ENCODE data around the gene ARHGAP19. TPM values are rescaled to one million over a fixed set of nuclear protein-coding genes. Genes with fewer than 3 reads are reported as not detected.
A peak's percentile ranks its signal among the peaks of the same experiment; 100 is the strongest.

Gene ARHGAP19
- total and polyA plus RNA-seq, 9 donors, result 8.5 to 19.9 (median 10.9) TPM

DNA sequence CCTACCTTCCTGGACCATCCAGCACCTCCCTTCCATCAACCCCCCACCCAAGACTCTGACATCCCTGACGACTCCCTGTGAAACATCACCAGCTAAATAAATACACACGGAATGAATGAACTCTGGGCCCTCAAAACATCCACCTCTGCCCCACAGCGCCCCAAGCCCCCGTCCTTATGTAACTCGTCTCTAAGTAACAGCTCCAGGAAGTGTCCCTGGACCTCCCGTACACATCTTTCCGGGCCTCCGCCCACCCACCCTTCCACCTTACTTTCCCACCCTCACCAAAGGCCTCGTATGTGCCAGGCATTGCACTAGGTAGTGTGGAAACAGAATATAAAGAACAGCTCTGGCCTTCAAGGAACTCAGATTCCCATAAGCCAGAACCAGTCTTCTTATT is 79.0 kb downstream of the ARHGAP19 start:
- H3K36me3 ChIP-seq (ENCODE audit: control insufficient read depth, insufficient read depth, low read length), result no peaks in the 10 kb centered on the region
- H3K9me3 ChIP-seq (replicated peaks; ENCODE audit: control insufficient read depth, low read depth, low read length), result no peaks in the 10 kb centered on the region
- H3K27me3 ChIP-seq (ENCODE audit: control insufficient read depth, insufficient read depth, low read length), result no peaks in the 10 kb centered on the region
- DNase-seq, result no peak
- WGBS (ENCODE audit: insufficient coverage), result 44% methylated on average over 5 of the region's 9 CpGs
- no peak overlapping the region for H3K4me3 ChIP-seq (ENCODE audit: low read length)
- no peaks in the 10 kb centered on the region for H3K4me1 ChIP-seq (ENCODE audit: control insufficient read depth, insufficient read depth, low read length)
- H3K27ac ChIP-seq (ENCODE audit: low read length), result no peak overlapping the region

DNA sequence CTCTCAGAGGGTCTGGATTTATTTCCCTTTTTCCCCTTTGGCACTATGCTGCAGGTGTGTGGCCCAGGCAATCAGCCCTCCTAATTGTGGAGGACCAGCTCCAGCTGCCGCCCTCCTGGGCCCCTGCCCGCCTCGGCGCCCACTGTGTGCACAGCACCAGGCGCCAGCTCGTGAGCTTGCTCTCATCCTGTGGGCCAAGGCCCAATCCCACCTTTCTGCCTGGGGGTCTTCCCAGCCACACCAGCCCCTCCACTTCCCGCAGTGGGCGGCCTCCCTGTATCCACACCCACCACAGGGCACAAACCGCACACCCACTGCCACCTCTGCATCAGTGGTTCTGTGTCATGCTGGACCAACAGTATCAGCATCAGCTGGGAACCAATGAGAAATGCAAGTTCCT is 81.2 kb downstream of the ARHGAP19 start:
- 89% methylated on average over 9 of the region's 9 CpGs for WGBS (ENCODE audit: insufficient coverage)
- Histone ChIP-seq H3K4me3 (ENCODE audit: low read length) (no peak overlapping the region), H3K36me3 (ENCODE audit: control insufficient read depth, insufficient read depth, low read length) (no peaks in the 10 kb centered on the region), H3K9me3 (replicated peaks; ENCODE audit: control insufficient read depth, low read depth, low read length) (no peaks in the 10 kb centered on the region), H3K27me3 (ENCODE audit: control insufficient read depth, insufficient read depth, low read length) (no peaks in the 10 kb centered on the region), H3K27ac (ENCODE audit: low read length) (no peak overlapping the region), H3K4me1 (ENCODE audit: control insufficient read depth, insufficient read depth, low read length) (no peaks in the 10 kb centered on the region)
- no peak for DNase-seq

DNA sequence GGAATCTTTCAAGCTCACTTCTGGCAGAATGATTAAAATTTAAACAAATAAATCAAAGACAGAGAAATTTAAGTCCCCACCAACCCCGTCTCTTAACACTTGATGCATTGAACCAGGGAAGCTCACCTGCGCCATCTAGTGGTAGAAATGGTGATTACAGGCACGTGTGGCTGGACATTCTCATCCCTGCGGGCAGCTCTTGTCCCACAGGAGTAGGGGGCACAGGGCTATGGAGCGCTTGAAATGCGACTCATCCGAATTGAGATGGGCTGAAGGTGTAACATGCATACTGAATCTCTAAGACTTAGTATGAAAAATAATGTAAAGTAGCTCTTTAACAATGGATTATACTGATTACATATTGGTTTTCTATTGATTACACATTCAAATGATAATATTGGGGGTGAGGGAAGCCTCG is 81.9 kb downstream of the ARHGAP19 start:
- Histone ChIP-seq H3K9me3 (replicated peaks; ENCODE audit: control insufficient read depth, low read depth, low read length) (no peaks in the 10 kb centered on the region), H3K4me1 (ENCODE audit: control insufficient read depth, insufficient read depth, low read length) (no peaks in the 10 kb centered on the region), H3K27me3 (ENCODE audit: control insufficient read depth, insufficient read depth, low read length) (no peaks in the 10 kb centered on the region), H3K36me3 (ENCODE audit: control insufficient read depth, insufficient read depth, low read length) (no peaks in the 10 kb centered on the region), H3K4me3 (ENCODE audit: low read length) (no peak overlapping the region), H3K27ac (ENCODE audit: low read length) (no peak overlapping the region)
- peak; percentile 70 for DNase-seq
- 0% methylated on average over 2 of the region's 8 CpGs for WGBS (ENCODE audit: insufficient coverage)

DNA sequence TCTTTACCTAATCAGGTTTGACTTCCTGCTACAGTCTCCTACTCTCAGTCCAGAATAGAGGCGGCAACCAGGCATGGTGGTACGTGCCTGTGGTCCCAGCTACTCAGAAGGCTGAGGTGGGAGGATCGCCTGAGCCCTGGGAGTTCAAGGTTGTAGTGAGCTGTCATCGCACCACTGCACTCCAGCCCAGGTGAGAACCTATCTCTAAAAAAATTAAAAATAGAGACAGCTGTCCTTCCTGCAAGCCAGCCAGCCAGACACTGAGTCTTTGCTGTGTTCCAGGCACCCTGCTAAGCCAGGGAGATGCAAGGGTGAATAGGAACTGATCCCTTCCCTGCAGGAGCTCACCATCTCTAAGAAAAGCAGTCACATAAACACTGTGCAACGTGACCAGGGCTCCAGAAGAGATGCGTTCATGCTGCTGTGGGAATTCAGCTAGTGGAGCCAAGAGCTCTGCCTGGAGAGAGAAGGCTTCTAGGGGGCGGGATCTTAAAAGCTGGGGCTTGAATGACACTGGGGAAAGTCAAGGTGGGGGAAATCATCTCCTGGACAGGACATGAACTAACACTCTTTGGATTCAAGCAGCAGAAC is 84.6 kb downstream of the ARHGAP19 start:
- Histone ChIP-seq H3K9me3 (replicated peaks; ENCODE audit: control insufficient read depth, low read depth, low read length) (no peaks in the 10 kb centered on the region), H3K27ac (ENCODE audit: low read length) (no peak overlapping the region), H3K4me1 (ENCODE audit: control insufficient read depth, insufficient read depth, low read length) (no peaks in the 10 kb centered on the region), H3K4me3 (ENCODE audit: low read length) (no peak overlapping the region), H3K36me3 (ENCODE audit: control insufficient read depth, insufficient read depth, low read length) (no peaks in the 10 kb centered on the region), H3K27me3 (ENCODE audit: control insufficient read depth, insufficient read depth, low read length) (no peaks in the 10 kb centered on the region)
- no peak for DNase-seq
- no CpG with 5 or more reads among the region's 7 CpGs for WGBS (ENCODE audit: insufficient coverage)

DNA sequence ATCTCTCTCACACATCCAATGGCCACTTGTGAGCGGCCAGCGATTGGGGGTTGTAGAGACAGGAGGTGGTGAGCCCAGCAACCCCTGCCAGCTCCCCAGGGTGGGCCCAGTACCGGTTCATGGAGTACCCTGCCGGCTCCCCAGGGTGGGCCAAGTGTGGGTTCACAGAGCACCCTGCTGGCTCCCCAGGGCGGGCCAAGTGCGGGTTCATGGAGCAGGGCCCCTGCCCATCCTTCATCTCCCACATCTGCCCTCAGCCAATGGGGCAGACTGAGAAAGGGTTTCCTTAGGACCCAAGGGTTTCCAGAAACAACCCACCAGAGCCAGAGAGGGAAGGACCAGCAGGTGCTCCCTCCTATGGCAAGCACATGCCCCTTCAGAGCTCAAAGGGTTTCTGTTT is 85.3 kb downstream of the ARHGAP19 start:
- H3K36me3 ChIP-seq (ENCODE audit: control insufficient read depth, insufficient read depth, low read length), result no peaks in the 10 kb centered on the region
- no peak overlapping the region for H3K4me3 ChIP-seq (ENCODE audit: low read length)
- H3K27me3 ChIP-seq (ENCODE audit: control insufficient read depth, insufficient read depth, low read length), result no peaks in the 10 kb centered on the region
- H3K27ac ChIP-seq (ENCODE audit: low read length), result no peak overlapping the region
- WGBS (ENCODE audit: insufficient coverage), result no CpG with 5 or more reads among the region's 6 CpGs
- no peak for DNase-seq
- no peaks in the 10 kb centered on the region for H3K9me3 ChIP-seq (replicated peaks; ENCODE audit: control insufficient read depth, low read depth, low read length)
- H3K4me1 ChIP-seq (ENCODE audit: control insufficient read depth, insufficient read depth, low read length), result no peaks in the 10 kb centered on the region

DNA sequence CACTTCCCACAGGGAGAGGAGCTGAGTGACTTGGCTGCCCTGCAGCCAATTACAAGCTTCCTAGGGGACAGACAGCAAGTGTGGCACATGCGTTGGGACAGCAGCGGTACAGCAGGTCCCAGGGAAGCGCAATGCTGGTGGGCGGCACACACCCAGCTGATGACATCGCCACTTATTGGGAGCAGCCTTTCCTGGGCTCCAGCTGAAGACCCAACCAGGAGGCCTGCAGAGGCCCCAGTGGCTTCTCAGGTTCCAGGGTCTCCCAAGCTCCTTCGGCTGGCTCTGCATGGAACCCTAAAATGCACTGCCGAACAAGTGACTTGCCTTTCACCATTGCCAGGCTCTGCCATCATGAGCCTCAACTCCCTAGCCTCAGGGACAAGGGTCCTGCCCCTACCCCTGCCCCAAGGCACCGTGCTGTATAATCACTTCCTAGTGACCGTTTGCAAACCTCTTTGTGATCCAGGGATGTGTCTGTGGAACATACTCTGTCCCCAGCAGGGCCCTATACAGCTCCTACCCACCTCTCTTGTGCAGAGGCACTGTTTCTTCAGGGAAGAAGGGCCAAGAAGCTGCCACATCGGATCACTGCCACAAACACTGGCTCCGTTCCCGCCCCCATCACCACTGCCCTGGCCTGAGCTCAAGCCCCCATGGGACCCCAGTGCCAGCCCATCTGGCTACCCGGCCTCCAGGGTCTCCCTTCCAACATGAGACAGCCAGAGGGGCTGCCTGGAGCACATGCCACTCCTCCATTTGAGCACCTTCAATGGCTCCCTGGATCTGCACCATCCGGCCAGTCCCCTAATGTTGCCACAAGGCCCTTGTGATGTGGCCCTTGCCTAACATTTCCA is 87.4 kb downstream of the ARHGAP19 start:
- 80% methylated on average over 14 of the region's 14 CpGs for WGBS (ENCODE audit: insufficient coverage)
- Histone ChIP-seq H3K4me3 (ENCODE audit: low read length) (no peak overlapping the region), H3K27me3 (ENCODE audit: control insufficient read depth, insufficient read depth, low read length) (no peaks in the 10 kb centered on the region), H3K4me1 (ENCODE audit: control insufficient read depth, insufficient read depth, low read length) (no peaks in the 10 kb centered on the region), H3K27ac (ENCODE audit: low read length) (no peak overlapping the region), H3K36me3 (ENCODE audit: control insufficient read depth, insufficient read depth, low read length) (no peaks in the 10 kb centered on the region), H3K9me3 (replicated peaks; ENCODE audit: control insufficient read depth, low read depth, low read length) (no peaks in the 10 kb centered on the region)
- no peak for DNase-seq

DNA sequence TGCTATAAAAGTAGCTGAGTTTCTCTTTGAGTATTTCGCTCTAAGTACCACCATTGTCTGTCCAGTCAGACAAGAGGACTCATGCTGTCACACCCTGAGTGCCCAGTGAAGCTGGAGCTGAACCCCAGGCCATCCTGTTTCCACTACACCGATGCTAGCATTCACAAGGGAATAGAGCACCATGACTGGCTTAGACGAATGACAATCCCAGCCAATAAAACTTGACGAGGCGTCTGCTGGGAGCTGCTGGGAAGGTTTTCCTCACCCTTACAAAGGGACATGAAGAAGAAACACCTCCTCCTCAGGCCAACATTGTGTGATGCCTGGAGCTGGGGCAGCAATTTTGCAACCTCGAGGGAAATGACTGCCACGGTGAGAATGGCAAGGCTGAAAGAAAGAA is 89.2 kb downstream of the ARHGAP19 start:
- no peaks in the 10 kb centered on the region for H3K9me3 ChIP-seq (replicated peaks; ENCODE audit: control insufficient read depth, low read depth, low read length)
- no peak for DNase-seq
- H3K4me3 ChIP-seq (ENCODE audit: low read length), result no peak overlapping the region
- no peak overlapping the region for H3K27ac ChIP-seq (ENCODE audit: low read length)
- H3K27me3 ChIP-seq (ENCODE audit: control insufficient read depth, insufficient read depth, low read length), result peaks cover 3% of the 10 kb centered on the region
- no peaks in the 10 kb centered on the region for H3K4me1 ChIP-seq (ENCODE audit: control insufficient read depth, insufficient read depth, low read length)
- 67% methylated on average over 2 of the region's 7 CpGs for WGBS (ENCODE audit: insufficient coverage)
- no peaks in the 10 kb centered on the region for H3K36me3 ChIP-seq (ENCODE audit: control insufficient read depth, insufficient read depth, low read length)

DNA sequence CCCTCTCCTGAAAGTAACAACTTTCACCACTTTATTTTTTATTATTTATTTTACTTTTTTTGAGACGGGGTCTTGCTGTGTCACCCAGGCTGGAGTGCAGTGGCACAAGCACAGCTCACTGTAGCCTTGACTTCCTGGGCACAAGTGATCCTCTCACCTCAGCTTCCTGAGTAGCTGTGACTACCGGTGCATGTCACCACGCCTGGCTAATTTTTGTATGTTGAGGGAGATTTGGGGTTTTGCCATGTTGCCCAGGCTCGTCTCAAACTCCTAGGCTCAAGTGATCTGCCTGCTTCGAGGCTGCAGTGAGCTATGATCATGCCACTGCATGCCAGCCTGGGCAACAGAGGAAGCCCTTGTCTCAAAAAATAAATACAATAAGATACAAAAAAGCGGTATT is 91.8 kb downstream of the ARHGAP19 start:
- 44% methylated on average over 1 of the region's 6 CpGs for WGBS (ENCODE audit: insufficient coverage)
- Histone ChIP-seq H3K4me1 (ENCODE audit: control insufficient read depth, insufficient read depth, low read length) (peaks cover 8% of the 10 kb centered on the region), H3K9me3 (replicated peaks; ENCODE audit: control insufficient read depth, low read depth, low read length) (no peaks in the 10 kb centered on the region), H3K27me3 (ENCODE audit: control insufficient read depth, insufficient read depth, low read length) (peaks cover 16% of the 10 kb centered on the region), H3K27ac (ENCODE audit: low read length) (no peak overlapping the region), H3K36me3 (ENCODE audit: control insufficient read depth, insufficient read depth, low read length) (no peaks in the 10 kb centered on the region), H3K4me3 (ENCODE audit: low read length) (no peak overlapping the region)
- no peak for DNase-seq

DNA sequence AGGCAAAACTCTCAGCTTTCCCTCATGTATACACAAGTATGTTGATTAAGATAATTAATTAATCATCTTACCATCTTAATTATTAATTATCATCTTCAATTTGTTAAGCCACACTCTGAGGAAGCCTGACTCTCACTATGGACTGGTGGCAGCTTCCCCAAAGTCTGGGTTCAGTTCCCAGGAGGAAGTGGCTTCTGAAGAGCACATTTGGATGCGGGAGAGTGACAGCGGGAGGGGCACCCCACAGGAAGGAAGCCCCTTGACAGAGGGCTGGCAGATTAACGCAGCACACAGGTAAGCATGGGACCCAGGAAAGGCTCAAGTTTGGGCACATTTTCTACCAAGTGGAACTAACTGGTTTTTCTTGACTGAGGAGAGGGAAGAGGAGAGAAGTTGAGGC is 93.3 kb downstream of the ARHGAP19 start:
- Histone ChIP-seq H3K4me1 (ENCODE audit: control insufficient read depth, insufficient read depth, low read length) (peaks cover 8% of the 10 kb centered on the region), H3K27me3 (ENCODE audit: control insufficient read depth, insufficient read depth, low read length) (peaks cover 18% of the 10 kb centered on the region), H3K4me3 (ENCODE audit: low read length) (no peak overlapping the region), H3K27ac (ENCODE audit: low read length) (no peak overlapping the region), H3K36me3 (ENCODE audit: control insufficient read depth, insufficient read depth, low read length) (no peaks in the 10 kb centered on the region), H3K9me3 (replicated peaks; ENCODE audit: control insufficient read depth, low read depth, low read length) (no peaks in the 10 kb centered on the region)
- DNase-seq, result no peak
- WGBS (ENCODE audit: insufficient coverage), result 60% methylated on average over 3 of the region's 3 CpGs

DNA sequence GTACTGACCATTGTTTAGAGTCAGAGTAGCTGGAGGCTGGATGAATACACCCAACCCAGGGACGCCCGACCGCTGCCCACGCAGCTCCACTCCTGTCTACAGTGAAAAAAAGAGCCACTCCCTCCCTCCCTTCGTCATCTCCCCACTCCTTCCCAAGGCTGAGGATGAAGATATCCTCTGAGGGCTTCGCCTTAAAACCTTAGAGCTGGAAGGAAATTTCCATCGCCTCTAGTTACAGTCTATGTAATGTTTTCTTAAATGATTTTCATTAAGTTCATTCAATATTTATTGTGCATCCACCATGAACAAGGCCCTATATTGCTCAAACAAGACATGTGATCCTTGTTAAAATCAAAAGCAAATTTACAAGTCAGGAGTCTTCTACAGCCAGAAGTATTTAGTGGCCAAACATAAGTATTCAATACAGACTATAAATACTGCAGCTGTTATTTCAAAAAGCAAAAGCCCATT is 95.4 kb downstream of the ARHGAP19 start:
- no CpG with 5 or more reads among the region's 7 CpGs for WGBS (ENCODE audit: insufficient coverage)

More for the DNA sequence above, 95.4 kb downstream of the ARHGAP19 start:
- Histone ChIP-seq H3K27ac (ENCODE audit: low read length) (no peak overlapping the region), H3K27me3 (ENCODE audit: control insufficient read depth, insufficient read depth, low read length) (peaks cover 24% of the 10 kb centered on the region), H3K36me3 (ENCODE audit: control insufficient read depth, insufficient read depth, low read length) (no peaks in the 10 kb centered on the region), H3K4me3 (ENCODE audit: low read length) (no peak overlapping the region), H3K4me1 (ENCODE audit: control insufficient read depth, insufficient read depth, low read length) (peaks cover 8% of the 10 kb centered on the region), H3K9me3 (replicated peaks; ENCODE audit: control insufficient read depth, low read depth, low read length) (no peaks in the 10 kb centered on the region)
- DNase-seq, result peak; percentile 35

Measured in muscle of leg (tissue), 11 donors.